ENCODE measurements around the gene XDH. TPM values are rescaled to one million over a fixed set of nuclear protein-coding genes. Genes with fewer than 3 reads are reported as not detected.

Gene XDH
- polyA plus RNA-seq, 4 donors = 0.04 to 0.16 (median 0.10) TPM

DNA sequence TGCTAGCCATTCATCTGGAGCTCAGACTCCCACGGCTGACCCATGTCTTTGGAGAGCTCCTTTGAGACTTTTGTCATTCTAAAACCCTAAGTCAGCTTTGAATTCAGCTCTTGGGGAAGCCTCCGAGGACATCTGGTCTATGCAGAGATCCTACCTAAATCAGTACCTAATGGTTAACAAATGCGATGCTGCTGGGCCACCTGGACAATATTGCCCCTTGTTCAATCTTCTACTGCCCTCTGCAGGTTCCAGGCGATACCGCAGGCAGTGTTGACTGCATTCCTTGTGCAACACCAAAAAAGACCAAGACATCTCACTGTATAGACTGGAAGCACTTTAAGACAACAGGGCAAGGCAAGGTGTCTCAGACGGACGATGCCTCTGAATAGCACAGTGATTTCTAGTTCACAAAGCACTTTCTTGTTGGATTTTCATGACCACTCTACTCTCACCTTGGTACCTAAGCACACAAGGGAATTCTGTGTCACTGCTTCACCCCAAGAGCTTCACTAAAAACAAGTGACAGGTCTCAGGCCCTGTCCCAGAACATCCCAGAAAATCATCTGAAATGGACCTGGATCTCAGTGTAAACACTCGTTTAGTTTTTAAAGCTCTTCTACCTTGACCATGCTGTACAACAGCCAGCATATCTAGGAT, 80.9 kb downstream of the XDH start:
- peak; percentile 48 to 73 (median 56) for DNase-seq (ENCODE audit: low read depth in 4 of 4, low spot score in 3 of 4)

DNA sequence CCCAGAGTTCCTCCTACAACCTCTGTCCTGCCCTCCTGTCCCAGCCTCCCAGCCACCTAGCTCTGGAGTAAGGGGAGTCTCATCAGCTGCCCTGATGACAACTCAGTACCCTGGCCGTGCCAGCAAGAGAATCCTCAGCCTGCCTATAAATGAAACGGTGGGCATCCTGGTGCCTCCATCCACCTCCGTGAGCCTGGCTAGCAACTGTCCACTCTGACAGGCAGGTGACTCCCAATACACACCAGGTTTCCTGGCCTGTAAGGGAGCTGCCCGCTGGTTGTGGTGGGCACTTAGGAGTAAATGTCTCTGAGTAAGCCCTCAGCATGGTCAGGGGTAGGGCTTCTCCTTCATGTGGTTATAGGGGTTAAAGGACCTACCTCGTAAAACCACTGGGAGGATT, 81.5 kb downstream of the XDH start:
- no peak for DNase-seq (ENCODE audit: low read depth in 4 of 4, low spot score in 3 of 4)

DNA sequence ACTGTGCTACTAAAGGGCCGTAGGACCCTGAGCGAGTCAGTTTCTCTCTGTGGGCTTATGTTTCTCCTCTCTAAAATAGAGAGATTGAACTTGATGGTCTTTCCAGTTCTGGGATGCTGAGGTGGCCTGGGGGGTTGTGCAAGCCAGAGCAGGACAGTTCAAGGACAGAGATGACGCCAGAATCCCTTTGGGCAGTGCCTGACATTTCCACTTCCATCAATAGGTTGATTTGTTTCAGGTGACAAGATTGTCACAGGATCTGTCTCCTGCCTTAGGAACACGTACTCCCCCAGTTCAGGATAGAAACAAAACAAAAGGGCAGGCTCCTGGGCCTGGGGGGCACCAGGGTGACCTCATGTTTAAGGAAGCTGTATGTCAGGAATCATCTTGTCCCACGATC, 82.0 kb downstream of the XDH start:
- no peak for DNase-seq (ENCODE audit: low read depth in 4 of 4, low spot score in 3 of 4)

DNA sequence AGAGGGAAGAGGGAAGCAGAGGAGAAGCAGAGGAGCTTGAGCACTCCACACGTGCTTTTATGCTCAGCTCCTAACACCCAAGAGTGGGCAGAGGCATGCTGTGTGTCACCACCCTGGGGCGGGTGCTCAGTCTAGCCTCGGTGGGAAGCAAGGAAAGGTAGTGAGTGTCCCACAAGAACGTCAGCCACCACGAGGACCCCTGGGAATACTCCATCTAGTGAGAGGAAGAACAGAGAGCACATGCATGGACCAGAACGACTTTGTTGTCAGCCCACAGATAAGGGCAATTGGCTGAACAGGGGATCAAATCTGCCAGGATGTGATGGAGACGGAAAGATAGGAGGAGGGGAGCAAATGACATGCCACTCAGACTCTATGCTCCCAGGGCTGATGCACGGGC, 83.4 kb downstream of the XDH start:
- no peak for DNase-seq (ENCODE audit: low read depth in 4 of 4, low spot score in 3 of 4)

DNA sequence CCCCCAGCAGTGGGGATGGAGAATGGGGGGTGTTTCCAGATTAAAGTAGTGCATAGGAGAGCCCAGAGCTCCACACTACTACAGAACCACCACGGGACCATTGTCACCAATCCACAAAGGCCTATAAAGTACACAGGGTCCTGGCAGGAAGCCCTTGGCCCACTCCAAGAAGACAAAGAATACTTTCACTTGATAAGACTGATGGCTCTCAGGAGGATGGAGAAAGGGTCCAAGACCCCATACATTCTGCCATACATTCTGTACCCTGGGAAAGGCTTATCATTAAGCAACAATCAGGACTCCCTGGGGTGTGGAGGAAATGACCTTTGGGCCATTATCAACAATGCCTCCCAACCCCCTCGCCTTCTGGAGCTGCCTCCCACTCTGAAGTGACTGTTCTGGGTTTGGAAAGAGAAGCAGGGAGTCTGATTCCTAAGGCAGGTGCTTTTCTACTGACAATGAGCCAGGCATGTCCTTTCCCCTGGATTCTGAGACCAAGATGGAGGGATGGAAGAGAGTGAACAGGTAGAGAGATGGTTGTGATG, 85.4 kb downstream of the XDH start:
- DNase-seq (ENCODE audit: low read depth in 4 of 4, low spot score in 3 of 4) = no peak

DNA sequence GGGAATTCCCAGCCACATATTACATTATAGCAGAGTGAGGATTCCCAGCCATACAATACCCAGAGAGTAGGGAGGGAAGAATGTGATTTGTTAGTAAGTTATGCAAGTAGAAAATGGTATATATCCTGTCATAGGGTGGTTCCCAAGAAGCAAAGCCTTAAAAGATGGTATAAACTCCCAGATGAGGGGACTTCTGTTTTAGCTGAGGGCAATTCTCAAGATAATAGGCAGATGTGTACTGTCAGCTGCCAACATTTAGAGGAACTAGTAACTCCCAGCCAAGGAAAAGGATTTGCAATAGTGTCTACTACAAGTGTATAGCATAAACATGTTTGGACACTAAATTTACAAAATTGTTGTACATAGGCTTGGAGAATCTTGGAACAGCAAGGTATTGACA, 86.5 kb downstream of the XDH start:
- DNase-seq (ENCODE audit: low read depth in 4 of 4, low spot score in 3 of 4) = no peak

DNA sequence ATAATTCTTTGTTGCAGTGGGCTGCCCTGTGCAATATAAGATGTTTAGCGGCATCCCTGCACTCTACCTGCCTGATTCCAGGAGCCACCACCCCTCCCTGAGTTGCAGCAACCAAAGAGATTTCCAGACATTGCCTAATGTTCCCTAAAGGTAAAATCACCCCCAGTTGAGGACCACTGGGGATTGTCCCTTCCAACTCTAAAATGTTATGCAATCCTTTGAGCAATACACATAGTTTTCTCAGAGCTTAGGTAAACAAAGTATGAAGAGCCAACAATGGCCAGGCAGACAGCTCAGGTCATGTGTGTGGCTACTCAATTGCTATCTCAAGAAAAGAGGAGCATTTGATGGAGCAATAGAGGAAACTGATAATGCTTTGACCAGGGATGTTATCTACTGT, 87.0 kb downstream of the XDH start:
- DNase-seq (ENCODE audit: low read depth in 4 of 4, low spot score in 3 of 4) = no peak

DNA sequence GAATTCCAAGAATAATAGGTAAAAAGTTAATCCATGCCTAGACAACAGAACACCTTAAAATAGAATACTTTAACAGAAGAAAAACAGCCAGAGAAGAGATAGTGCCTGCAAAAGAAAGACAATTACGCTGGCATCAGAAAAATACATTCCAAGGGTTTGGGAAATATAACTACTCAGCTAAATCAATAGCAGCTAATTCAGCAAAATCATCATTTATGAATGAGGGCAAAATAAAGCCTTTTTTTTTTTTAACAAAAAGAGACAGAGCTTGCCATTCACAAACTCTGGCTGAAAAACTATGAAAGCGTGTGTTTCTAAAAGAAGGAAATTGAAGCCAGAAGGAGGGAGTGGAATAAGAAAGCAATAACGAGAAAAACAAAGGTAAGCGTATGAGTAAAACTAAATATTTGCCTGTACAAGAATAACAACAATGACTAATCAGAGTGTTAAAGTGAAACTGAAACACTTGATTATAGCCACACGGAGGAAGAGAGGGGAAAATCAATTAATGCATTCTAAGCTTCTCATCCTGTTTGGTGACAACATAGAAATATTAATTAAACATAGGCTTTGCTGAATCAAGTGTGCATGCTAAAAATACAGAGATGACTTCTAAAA, 90.4 kb downstream of the XDH start:
- no peak for DNase-seq (ENCODE audit: low read depth in 4 of 4, low spot score in 3 of 4)

DNA sequence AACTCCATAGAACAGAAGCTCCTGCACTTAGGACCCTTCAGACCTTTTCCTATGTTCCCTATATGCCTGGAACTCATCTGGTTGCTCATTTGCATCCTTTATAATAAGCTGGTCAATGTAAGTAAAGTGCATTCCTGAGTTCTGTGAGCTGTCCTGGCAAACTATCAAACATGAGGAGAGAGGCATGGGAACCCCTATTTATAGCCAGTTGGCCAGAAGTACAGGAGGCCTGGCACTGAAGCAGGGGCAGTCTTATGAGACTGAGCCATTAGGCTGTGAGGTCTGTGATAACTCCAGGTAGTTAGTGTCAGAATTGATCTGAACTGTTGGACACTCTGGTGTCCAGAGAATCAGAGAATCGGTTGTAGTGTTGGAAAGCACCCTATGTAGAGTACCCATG, 92.2 kb downstream of the XDH start:
- DNase-seq (ENCODE audit: low read depth in 4 of 4, low spot score in 3 of 4) = no peak

DNA sequence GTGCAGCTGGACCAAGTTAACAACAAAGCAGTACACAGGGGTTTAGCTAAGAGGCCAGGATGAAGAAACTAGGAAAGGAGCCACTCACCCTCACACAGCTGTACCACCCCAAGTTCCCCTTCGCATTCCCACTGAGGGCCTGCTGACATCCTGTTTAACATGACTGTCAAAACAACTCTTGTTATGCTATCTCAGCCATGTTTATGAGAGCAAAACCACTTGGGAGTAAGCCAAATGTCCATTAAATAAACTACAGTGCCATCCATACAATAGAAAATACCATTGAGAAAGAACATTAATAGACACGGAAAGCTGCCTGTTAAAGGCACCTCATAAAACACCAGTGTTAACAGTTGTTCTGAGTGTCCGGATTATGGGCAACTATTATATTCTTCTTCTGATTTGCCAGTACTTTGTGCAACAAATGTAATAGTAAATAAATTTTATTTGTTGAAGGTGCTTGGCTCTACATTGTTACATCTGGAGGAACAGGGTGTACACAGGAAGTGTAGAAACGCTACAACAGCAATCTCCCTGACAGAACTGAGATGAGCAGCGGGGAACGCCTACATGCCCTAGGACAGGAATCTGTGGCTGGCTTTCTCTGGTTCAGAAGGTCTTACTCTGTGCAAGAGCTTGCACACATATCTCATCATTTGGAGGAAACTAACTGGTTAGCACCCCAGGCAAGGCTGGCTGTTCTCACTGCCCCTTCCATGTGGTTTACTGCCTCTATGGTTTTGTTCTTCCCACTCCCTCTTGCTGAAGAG, 95.0 kb downstream of the XDH start:
- DNase-seq (ENCODE audit: low read depth in 4 of 4, low spot score in 3 of 4) = no peak

DNA sequence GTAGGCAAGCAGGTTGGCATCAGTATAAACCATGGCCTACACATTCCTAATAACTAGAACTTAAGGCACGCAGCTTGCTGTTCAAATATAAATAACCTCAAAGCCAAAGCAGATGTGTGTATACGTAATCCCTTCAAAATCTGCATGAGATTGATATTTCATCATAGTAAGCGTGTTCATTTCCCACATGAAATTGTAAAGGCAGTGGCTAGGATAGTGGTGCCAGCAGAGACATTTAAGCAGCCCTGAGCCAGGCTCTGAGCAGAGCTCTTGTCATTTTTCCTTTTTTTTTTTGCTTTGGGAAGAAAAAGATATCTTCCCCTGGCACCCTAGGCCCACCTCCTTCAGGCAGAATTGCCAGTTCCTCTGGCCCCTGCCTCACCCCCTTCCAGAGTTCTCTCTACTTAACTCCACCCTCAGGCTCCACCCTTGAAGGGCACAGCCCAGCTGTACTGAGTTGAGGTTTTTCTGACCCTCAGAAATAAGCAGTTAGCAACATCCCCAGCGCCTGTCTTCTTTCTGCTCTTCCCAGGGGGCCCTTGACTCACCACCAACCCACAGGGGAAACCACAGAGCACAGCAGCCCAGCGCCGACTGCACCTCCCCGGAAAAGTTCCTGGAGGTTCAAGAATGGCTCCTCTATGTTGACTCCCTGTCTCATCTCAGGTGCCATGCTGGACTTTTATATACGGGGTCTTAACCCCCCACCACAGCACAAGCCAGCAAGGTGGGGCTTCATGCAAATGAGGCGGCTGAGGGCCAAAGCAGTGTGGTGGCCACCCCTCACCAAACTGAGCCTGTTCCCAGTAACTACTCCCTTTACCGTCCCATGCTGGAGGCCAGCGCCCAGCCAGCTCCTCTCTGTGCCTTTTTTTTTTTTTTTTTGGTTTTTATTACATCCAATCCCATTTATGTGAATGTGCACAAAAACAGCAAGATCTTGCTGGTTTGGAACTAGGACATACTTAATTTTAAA, 95.9 kb downstream of the XDH start:
- DNase-seq (ENCODE audit: low read depth in 4 of 4, low spot score in 3 of 4) = no peak

DNA sequence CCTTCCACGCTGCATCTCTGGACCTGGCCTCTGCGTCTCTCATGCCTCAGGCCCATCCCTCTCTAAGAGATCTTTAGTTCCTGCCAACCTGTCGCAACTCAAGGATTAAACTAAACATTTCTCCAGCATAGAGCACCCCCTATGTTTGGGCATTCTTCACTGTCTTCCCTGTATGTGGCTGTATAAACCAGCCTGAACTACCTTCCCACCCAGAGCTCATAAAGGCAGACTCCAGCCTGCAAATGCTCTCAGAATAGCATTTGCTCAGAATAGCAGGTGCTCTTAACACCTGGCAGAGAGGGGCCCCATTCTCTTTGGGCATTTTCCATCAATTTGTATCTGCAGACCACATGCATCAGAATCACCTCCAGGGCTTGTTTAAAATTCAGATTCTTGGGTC, 97.1 kb downstream of the XDH start:
- no peak for DNase-seq (ENCODE audit: low read depth in 4 of 4, low spot score in 3 of 4)

DNA sequence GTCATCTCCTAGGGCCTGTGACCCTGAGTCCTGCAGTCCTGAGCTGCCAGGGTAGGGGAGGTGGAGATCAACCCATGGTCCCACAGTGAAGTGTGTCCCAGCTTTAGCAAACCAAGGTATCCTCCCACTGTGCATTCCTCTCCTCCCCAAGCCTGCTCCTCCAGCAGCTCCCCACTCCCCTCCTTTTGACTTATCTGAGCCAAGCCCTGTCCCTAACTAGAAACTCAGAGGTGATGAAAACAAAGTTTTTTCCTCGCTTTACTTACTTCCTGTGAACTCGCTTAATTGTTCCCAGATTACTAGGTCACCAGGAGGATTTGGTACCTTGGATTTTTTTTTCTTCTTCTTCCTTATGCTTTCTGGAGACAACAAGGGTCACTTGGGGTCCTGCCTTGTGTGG, 99.8 kb downstream of the XDH start:
- DNase-seq (ENCODE audit: low read depth in 4 of 4, low spot score in 3 of 4) = no peak

DNA sequence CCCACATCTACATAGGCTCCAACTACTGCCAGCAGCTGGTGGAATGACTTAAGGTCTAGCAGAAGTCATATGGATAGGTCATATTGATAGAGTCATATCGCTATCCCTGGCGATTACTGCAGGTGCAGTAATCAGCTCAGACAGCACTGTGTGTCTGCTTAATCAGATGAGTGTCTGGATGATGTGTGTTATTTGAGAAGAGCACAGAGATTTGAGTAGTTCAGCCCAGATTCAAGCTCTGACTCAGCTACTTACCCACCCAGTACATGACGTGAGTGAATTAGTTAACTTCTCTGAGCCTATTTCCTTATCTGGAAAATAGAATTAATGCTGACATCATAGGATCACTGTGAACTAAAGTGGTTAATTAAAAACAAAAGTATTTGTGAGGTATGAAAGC, 101.6 kb downstream of the XDH start:
- no peak for DNase-seq (ENCODE audit: low read depth in 4 of 4, low spot score in 3 of 4)

DNA sequence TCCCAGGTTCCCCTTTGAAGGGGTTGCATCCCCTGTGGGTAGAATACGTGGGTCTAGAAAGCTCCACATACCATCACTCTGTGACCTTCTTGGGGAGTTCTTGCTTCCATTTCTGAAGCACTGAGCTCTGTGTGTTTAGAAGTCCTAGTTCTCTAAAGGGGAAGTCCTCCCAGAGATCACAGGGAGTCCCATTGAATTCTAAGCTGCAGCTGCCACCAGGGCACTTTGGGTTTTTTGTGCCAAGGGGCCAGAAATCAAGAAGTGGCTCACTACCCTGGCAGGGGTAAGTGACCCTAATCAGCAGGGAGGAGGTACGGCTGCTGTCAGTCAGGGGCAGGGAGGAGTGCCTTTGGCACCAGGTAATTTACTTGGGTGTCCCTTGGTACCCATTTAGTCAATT, 109.7 kb downstream of the XDH start:
- no peak for DNase-seq (ENCODE audit: low read depth in 4 of 4, low spot score in 3 of 4)

DNA sequence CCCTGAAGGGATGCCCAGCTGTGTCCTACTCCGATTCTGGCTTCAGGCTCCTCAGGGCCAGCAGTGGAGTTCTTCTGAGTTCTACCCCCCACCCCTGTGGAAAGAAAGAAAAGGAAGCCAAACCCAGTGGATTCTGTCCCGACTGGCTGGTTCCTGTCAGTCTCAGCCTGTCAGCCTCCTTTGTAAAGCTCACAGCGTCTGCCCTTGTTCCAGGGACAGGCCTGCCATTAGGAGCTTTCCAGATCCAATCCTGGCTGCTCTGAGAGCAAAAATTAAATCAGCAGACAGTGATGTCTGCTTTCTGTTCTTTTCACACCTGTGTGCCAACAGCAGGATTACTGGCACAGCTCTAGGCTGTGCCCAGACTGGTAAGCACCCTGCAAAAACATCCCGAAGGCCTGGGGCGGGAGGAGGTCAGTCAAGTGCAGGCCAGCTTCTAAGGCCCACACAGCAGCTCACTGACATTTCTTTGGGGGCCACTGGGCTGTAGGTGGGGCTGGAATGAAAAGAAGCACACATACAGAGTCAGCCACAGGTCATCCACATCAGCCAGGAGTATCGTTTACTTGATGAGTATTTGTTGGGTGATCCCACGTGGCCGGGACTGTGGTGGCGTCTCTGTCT, 111.5 kb downstream of the XDH start:
- DNase-seq (ENCODE audit: low read depth in 4 of 4, low spot score in 3 of 4) = no peak

DNA sequence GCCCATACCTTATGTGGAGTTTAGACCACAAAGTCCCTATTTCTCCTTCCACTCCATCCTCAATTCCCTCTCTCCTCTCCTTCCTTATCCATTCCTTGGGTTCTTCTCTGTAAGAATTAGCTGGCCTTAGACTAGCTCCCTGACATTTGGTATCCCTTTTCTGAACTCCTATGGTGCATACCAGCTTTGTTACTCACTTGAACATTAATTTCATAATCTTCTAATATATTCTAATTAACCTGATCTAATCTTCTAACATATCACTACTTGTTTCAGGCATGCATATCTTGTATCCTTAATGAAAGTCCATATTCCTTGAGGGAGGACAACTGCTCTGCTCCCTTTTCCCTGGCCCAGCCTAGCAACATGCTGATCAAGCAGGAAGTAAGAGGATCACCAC, 114.2 kb downstream of the XDH start:
- no peak for DNase-seq (ENCODE audit: low read depth in 4 of 4, low spot score in 3 of 4)

DNA sequence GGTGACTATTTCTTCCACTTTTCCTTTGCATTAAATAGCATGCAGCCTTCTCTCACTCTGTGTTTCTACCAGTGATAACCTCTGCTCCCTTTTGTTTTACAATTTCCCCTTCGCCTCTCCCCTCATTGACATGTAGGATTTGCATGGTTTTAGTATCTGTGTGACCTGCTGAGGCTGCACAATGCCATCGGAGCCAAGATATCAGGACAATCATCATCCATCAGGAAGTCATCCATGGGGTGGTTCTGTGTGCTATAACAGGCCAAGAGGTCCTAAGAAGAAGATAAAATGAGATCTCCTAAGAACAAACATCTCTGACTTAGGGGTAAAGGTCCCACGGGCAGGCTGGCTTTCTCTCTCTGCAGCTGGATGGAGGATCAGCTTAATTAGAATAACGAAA, 115.0 kb downstream of the XDH start:
- no peak for DNase-seq (ENCODE audit: low read depth in 4 of 4, low spot score in 3 of 4)

DNA sequence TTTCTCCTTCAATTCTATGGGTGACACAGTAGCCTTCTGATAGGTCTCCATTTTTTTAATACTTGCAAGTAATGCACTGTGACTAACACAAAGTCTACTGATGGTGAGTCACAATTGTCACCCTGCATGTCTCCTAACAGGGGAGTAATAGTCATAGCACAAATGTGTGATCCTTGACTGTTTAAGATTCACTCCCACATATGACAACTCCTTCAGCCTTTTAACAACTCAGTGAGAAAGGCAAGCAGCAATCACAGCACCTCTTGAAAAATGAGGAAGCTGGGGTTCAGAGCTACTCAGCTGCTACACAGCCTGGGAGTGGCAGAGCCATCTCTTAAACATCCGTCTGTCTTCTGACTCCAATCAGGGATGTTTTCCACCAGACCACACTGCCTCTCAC, 116.8 kb downstream of the XDH start:
- no peak for DNase-seq (ENCODE audit: low read depth in 4 of 4, low spot score in 3 of 4)

DNA sequence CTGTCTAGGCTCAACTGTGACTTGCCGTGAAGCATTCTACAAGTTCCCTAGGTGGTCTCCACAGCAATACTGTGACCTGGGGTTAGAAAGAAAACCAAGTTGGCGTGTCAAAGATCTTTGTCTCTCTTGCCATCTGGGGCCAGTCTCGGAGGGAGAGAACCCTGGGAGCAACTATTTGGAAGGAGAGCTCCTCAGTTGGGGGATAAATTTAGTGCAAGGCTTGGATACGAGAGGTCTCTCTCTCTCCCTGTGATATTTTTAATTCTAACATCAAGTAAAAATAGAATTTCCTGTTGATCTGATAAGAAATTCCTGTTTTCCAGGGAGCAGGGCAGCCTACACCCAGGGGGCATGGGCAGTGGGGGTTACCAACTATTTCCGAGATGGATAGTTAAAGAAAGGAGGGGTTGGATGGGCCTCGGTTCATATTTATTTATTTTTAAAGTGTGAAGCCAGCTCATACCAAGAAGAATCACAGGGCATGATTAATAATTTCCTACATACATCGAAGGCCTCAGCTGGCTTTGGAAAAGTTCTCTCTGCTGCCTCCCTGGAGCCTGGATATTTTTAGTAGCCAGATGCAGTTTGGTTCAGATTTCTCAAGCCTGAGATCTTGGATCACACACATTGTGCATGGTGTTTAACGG, 117.8 kb downstream of the XDH start:
- no peak for DNase-seq (ENCODE audit: low read depth in 4 of 4, low spot score in 3 of 4)
